CD4-positive, alpha-beta T cell treated with Interferon alpha-2 for 1 hour (primary cell): ENCODE data around the gene GRAMD1B.
"Not testable (repeated sequence)": the region's sequence is repeated elsewhere in the genome, so short reads cannot be mapped to it uniquely, and the experiment has no call there.

Source experiments
- DNase-seq, 2 donors: peaks; one replicate each; pipeline ENCODE4 v3.0.0-alpha.2; 2020 to 2022

The GRAMD1B gene

GRCh38 chr11:123544631-123545375 is 114.7 kb downstream of the GRAMD1B start:
- DNase-seq, result no peak

- no peak for DNase-seq
Observed at GRCh38 chr11:123545726-123546270, 115.7 kb downstream of the GRAMD1B start.

DNA sequence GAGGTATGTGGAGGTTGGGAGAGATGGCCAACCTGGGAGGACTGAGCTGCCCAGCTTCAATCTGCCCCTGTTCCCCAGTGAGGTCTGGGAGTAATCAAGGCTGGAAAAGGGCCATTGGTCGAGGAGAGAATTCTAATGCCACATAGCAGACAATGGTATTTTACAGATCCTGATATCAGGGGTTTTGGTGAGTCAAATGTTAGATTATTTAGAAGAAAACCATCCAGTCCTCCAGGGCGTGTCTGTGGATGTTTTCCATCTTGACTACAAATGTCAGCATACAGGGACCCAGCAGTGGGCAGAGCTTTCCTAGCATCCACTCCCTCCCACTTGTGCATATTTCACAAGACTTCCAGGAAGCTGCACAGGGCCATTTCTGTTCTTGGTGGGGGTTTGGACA is 116.4 kb downstream of the GRAMD1B start:
- no peak for DNase-seq

- DNase-seq, result no peak
Observed at GRCh38 chr11:123547180-123547579, 117.1 kb downstream of the GRAMD1B start.

GRCh38 chr11:123548774-123549173 is 118.7 kb downstream of the GRAMD1B start:
- DNase-seq, result no peak

GRCh38 chr11:123549926-123550917 is 120.2 kb downstream of the GRAMD1B start:
- DNase-seq, result no peak

GRCh38 chr11:123551079-123551478 is 121.0 kb downstream of the GRAMD1B start:
- DNase-seq, result no peak

DNA sequence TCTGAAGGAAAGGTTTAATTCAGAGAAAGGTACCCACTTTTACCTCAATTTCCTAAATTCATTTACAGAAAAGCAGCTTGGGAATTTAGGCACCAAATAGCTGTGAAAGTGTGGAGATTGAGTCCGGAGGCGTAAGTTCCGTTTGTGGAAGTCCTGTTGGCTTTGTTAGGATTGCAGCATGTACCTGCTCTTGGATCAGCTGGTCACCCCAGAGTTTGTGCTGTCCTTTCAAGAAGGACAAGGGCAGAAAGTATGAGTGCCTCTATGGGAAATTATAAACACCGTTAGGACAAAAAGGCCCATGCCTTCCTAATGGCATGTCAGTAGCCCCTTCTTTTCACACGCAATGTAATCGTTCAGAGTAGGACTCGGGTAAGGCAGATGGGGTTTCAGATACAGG is 126.6 kb downstream of the GRAMD1B start:
- no peak for DNase-seq

- DNase-seq, result no peak
Observed at GRCh38 chr11:123558536-123559315, 128.7 kb downstream of the GRAMD1B start.

DNA sequence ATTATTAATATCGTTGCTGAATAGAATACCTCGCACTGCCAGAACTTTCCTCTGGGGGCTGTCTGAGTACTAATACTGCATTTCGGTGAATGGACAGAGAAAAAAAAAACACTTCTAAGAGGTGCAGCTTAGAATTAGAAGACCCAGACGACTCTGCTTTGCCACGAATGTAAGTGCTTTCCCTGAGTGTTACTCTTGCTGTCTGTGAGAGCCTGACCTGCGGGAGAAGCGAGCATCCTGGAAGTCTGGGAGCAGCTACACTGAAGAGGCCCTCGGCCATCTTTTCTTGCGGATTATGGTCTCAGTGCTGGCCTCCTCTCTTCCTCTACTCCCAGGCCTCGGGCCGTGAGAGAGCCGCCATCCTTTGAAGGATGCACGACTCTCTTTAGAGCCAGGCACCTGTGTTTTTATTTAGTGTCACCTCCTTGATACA is 129.5 kb downstream of the GRAMD1B start:
- DNase-seq, result no peak

DNA sequence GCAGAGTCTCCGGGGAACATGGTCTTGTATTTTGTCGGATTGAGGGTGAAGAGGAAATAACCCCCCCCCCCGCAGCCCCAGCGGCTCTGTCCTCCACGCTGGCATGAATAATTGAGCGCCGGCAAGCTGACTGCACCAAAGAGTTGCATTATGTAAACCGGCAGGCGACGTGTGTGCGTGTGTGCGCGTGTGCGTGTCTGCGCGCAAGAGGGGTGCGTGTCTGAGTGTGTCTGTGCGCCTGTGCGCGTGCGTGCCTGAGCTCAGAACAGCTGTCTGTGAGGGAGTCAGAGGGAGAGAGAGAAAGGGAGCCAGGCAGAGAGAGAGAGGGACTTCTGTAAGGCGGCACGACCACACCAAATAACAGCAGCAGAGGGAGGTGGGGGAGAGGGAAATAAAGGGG is 129.9 kb downstream of the GRAMD1B start:
- DNase-seq, result peak in 1 of 2 donors; percentile 40

GRCh38 chr11:123561431-123561800 is 131.3 kb downstream of the GRAMD1B start:
- no peak for DNase-seq

DNA sequence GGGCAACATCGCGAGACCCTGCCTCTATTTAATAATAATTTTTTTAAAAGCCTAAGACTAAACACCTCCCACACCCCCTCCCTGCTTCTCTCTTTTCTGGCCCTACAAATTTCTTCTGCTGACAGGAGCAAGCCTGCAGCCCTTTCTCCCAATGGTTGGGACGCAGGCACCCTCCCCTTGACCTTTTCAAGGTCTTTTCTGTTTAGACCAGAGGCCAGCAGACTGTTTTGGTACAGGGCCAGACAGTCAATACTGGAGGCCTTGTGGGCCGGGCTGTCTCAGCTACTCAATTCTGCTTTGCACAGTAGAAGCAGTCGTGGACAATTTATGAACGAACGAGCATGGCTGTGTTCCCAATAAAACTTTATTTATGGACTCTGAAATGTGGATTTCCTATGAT is 132.1 kb downstream of the GRAMD1B start:
- no peak for DNase-seq

- no peak for DNase-seq
Observed at GRCh38 chr11:123562829-123563228, 132.8 kb downstream of the GRAMD1B start.

DNA sequence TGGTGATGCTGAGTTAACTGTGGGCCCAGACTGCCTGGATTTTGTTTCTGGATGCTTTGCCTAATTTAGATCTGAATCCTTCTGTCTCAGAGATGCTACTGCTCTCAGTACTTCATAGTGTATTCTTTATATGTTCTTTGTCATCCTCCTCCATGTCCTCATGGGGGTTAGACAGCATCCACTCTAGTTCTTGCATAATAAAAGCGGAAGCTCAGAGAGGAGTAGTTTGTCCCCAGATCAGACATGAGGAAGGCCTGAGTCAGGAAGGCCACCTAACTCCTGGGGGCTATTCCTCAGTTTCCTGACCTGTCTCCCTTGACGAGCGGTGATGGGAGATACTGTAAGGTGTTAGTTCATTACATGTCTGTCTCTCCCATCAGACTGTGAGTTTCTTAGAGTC is 134.2 kb downstream of the GRAMD1B start:
- no peak for DNase-seq

GRCh38 chr11:123566852-123567251 is 136.8 kb downstream of the GRAMD1B start:
- no peak for DNase-seq

DNA sequence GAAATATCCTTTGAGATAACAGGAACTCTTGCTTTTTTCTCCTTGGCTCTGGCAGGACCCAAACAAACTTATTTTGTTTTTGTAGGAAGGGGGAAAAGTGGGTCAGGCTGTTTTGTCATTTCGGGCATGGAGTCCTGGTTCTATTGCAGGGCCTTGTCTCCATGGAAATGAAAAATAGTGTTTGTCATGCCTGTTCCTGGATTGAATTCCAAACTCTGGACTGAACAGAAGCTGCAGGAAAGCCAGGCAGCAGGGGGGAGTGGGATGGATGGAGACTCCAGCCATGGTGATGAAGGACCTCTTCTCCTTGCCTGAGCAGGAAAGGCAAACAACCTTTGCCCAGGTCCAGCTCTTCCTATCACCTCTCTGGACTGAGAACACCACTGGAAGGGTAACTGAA is 137.4 kb downstream of the GRAMD1B start:
- DNase-seq, result no peak

- DNase-seq, result no peak
Observed at GRCh38 chr11:123568367-123568870, 138.3 kb downstream of the GRAMD1B start.

GRCh38 chr11:123569393-123569792 is 139.3 kb downstream of the GRAMD1B start:
- no peak for DNase-seq

- no peak for DNase-seq
Observed at GRCh38 chr11:123570939-123571580, 141.0 kb downstream of the GRAMD1B start.

GRCh38 chr11:123572791-123573190 is 142.7 kb downstream of the GRAMD1B start:
- DNase-seq, result not testable (repeated sequence)

- DNase-seq, result no peak
Observed at GRCh38 chr11:123573286-123573685, 143.2 kb downstream of the GRAMD1B start.
